ENCODE results near the gene SLC25A30.
"Not testable (repeated sequence)": the region's sequence is repeated elsewhere in the genome, so short reads cannot be mapped to it uniquely, and the experiment has no call there.

SLC25A30 gene

GRCh38 chr13:45406421-45406820, 11.8 kb downstream of the SLC25A30 start:
- H3K4me1 ChIP-seq (ENCODE audit: insufficient read depth, low read length): no peaks in the 10 kb centered on the region
- no peaks in the 10 kb centered on the region for H3K9me3 ChIP-seq (ENCODE audit: insufficient read depth, low read depth, low read length)
- H3K4me3 ChIP-seq (ENCODE audit: low read length): no peak overlapping the region
- no peak overlapping the region for H3K9ac ChIP-seq (ENCODE audit: low read depth, low read length)
- no peaks in the 10 kb centered on the region for H3K27me3 ChIP-seq (ENCODE audit: insufficient read depth, low read length)
- peaks cover 21% of the 10 kb centered on the region for H3K36me3 ChIP-seq (ENCODE audit: insufficient read depth, low read depth, low read length)
- no peak overlapping the region for H3K27ac ChIP-seq (ENCODE audit: low read length)

GRCh38 chr13:45403081-45403480, 15.1 kb downstream of the SLC25A30 start:
- Histone ChIP-seq H3K4me3 (ENCODE audit: low read length) (no peak overlapping the region), H3K36me3 (ENCODE audit: insufficient read depth, low read depth, low read length) (peaks cover 20% of the 10 kb centered on the region), H3K27me3 (ENCODE audit: insufficient read depth, low read length) (no peaks in the 10 kb centered on the region), H3K9me3 (ENCODE audit: insufficient read depth, low read depth, low read length) (no peaks in the 10 kb centered on the region), H3K9ac (ENCODE audit: low read depth, low read length) (no peak overlapping the region), H3K27ac (ENCODE audit: low read length) (no peak overlapping the region), H3K4me1 (ENCODE audit: insufficient read depth, low read length) (no peaks in the 10 kb centered on the region)

- Histone ChIP-seq H3K4me1 (ENCODE audit: insufficient read depth, low read length) (no peaks in the 10 kb centered on the region), H3K36me3 (ENCODE audit: insufficient read depth, low read depth, low read length) (peaks cover 20% of the 10 kb centered on the region)
Observed at GRCh38 chr13:45402641-45403040, 15.5 kb downstream of the SLC25A30 start.

DNA sequence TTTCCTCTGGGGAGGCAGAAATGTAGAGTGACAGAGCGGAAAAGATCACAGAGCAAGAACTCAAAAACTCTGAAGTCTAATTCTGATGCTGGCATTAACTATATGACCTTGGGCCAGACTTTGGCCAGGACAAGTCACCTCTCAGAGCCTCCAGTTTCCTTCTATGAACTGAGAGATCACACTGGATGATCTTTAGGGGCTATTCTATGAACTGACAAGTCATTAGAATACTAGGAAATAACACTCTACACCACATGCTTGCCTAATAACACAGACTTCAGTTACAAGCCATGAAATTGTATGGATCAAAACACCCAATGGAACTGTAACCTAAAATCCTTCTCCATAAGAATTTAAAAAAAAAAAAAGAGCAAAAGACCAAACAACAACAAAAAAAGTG, 16.9 kb downstream of the SLC25A30 start:
- no peak overlapping the region for H3K4me3 ChIP-seq (ENCODE audit: low read length)
- no peaks in the 10 kb centered on the region for H3K27me3 ChIP-seq (ENCODE audit: insufficient read depth, low read length)
- peaks cover 20% of the 10 kb centered on the region for H3K36me3 ChIP-seq (ENCODE audit: insufficient read depth, low read depth, low read length)
- no peak overlapping the region for H3K9ac ChIP-seq (ENCODE audit: low read depth, low read length)
- H3K9me3 ChIP-seq (ENCODE audit: insufficient read depth, low read depth, low read length): no peaks in the 10 kb centered on the region
- no peak overlapping the region for H3K27ac ChIP-seq (ENCODE audit: low read length)
- H3K4me1 ChIP-seq (ENCODE audit: insufficient read depth, low read length): no peaks in the 10 kb centered on the region

More at GRCh38 chr13:45402641-45403040, 15.5 kb downstream of the SLC25A30 start:
- H3K4me3 ChIP-seq (ENCODE audit: low read length): no peak overlapping the region
- no peak overlapping the region for H3K9ac ChIP-seq (ENCODE audit: low read depth, low read length)
- no peak overlapping the region for H3K27ac ChIP-seq (ENCODE audit: low read length)
- no peaks in the 10 kb centered on the region for H3K27me3 ChIP-seq (ENCODE audit: insufficient read depth, low read length)
- H3K9me3 ChIP-seq (ENCODE audit: insufficient read depth, low read depth, low read length): no peaks in the 10 kb centered on the region

DNA sequence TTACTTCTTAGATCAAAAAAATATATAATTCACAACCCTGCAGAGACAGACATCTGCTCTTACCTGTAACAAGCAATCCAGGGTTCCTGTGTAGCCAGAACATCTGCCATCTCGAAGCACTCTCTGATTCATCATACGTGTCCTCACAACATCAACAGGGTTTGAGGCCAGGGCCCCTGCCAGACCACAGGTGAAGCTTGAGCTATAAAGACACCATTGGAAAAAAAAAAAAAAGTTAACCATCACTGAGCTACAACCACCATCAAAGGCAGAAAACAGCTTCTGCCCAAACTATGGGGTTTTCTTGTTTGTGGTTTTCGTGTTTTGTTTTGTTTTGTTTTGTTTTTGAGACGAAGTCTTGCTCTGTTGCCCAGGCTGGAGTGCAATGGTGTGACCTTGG, 19.3 kb downstream of the SLC25A30 start:
- Histone ChIP-seq H3K27ac (ENCODE audit: low read length) (no peak overlapping the region), H3K4me1 (ENCODE audit: insufficient read depth, low read length) (peaks cover 3% of the 10 kb centered on the region; the same call in 1 of the 2 replicates), H3K9me3 (ENCODE audit: insufficient read depth, low read depth, low read length) (no peaks in the 10 kb centered on the region), H3K4me3 (ENCODE audit: low read length) (no peak overlapping the region), H3K27me3 (ENCODE audit: insufficient read depth, low read length) (no peaks in the 10 kb centered on the region), H3K36me3 (ENCODE audit: insufficient read depth, low read depth, low read length) (peaks cover 29% of the 10 kb centered on the region), H3K9ac (ENCODE audit: low read depth, low read length) (no peak overlapping the region)

DNA sequence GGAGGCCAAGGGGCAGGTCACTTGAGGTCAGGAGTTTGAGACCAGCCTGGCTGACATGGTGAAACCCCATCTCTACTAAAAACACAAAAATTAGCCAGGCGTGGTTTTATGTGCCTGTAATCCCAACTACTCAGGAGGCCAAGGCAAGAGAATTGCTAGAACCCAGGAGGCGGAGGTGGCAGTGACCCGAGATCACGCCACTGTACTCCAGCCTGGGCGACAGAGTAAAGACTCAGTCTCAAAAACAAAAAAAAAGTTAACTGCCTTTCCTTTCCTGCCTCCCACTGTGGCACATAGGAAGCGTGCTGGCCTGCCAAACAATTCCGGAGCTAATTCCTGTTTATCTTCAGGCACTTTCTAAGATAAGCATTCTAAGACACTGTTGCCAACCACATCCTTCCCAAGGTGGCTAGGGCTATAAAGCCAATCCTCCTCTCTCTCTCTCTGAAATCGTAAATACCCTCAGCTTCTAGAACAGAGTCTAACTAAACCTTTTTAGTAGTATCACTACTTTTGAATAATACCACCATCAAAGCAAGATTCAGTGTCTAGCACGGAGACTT, 21.6 kb downstream of the SLC25A30 start:
- Histone ChIP-seq H3K27me3 (ENCODE audit: insufficient read depth, low read length) (no peaks in the 10 kb centered on the region), H3K4me1 (ENCODE audit: insufficient read depth, low read length) (peaks cover 3% of the 10 kb centered on the region; the same call in 1 of the 2 replicates), H3K36me3 (ENCODE audit: insufficient read depth, low read depth, low read length) (peaks cover 29% of the 10 kb centered on the region), H3K9ac (ENCODE audit: low read depth, low read length) (no peak overlapping the region), H3K9me3 (ENCODE audit: insufficient read depth, low read depth, low read length) (no peaks in the 10 kb centered on the region), H3K27ac (ENCODE audit: low read length) (no peak overlapping the region), H3K4me3 (ENCODE audit: low read length) (no peak overlapping the region)

DNA sequence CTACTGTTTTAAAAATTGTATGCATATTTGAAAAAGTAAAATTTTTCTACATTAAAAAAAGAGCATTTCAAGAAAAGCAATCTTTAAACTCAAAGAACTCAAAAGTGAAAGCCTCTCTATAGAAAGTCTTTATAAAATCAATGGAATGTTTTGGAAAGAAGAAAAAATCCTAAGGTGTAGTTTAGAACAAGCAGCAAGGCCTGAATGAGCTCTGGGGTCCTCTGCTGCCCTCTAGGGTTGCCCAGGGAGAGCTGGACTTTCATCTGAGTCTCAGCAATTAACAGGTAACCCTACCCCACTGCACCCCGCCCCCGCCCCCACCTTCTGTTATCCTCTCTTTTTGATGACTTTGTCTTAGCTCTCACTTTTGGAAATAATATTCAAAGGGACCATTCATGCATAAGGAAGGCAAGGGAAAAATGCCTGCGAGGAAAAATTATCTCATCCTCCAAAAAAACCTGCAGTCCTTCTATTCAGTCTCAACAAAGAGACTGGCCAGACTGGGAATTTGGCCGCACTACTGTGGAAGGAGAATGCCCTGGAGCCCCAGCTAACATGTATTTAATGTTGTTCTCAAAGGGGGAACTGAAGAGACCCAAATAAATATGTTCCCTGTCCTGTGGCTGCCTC, 24.1 kb downstream of the SLC25A30 start:
- H3K9me3 ChIP-seq (ENCODE audit: insufficient read depth, low read depth, low read length): no peaks in the 10 kb centered on the region
- no peaks in the 10 kb centered on the region for H3K27me3 ChIP-seq (ENCODE audit: insufficient read depth, low read length)
- H3K36me3 ChIP-seq (ENCODE audit: insufficient read depth, low read depth, low read length): peaks cover 25% of the 10 kb centered on the region
- H3K4me3 ChIP-seq (ENCODE audit: low read length): no peak overlapping the region
- H3K27ac ChIP-seq (ENCODE audit: low read length): no peak overlapping the region
- peaks cover 3% of the 10 kb centered on the region; the same call in 1 of the 2 replicates for H3K4me1 ChIP-seq (ENCODE audit: insufficient read depth, low read length)
- no peak overlapping the region for H3K9ac ChIP-seq (ENCODE audit: low read depth, low read length)

DNA sequence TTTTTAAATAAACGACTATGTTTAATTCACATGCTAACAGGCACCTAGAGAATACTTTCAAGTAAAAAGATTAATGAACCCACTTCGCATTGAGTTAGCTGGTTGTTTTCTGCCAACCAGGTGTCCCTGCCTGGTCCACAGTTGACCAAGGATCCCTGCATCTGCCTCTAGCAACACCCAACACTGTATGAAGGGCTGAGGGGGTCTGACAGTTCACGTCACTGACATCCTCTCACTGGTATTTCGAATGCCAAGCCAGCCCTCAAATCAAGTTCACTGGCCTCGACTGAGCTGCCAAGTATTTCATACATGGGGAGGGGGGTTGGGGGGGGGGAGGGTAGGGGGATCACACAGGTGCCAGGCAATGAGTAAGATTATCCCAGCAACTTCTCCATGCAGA, 25.4 kb downstream of the SLC25A30 start:
- H3K27me3 ChIP-seq (ENCODE audit: insufficient read depth, low read length): no peaks in the 10 kb centered on the region
- no peaks in the 10 kb centered on the region for H3K9me3 ChIP-seq (ENCODE audit: insufficient read depth, low read depth, low read length)
- H3K27ac ChIP-seq (ENCODE audit: low read length): no peak overlapping the region
- no peak overlapping the region for H3K9ac ChIP-seq (ENCODE audit: low read depth, low read length)
- no peak overlapping the region for H3K4me3 ChIP-seq (ENCODE audit: low read length)
- H3K36me3 ChIP-seq (ENCODE audit: insufficient read depth, low read depth, low read length): peaks cover 15% of the 10 kb centered on the region
- H3K4me1 ChIP-seq (ENCODE audit: insufficient read depth, low read length): peaks cover 3% of the 10 kb centered on the region; the same call in 1 of the 2 replicates

GRCh38 chr13:45391926-45392325, 26.2 kb downstream of the SLC25A30 start:
- no peaks in the 10 kb centered on the region for H3K27me3 ChIP-seq (ENCODE audit: insufficient read depth, low read length)
- H3K4me1 ChIP-seq (ENCODE audit: insufficient read depth, low read length): peaks cover 3% of the 10 kb centered on the region; the same call in 1 of the 2 replicates
- peaks cover 12% of the 10 kb centered on the region; the same call in 1 of the 2 replicates for H3K36me3 ChIP-seq (ENCODE audit: insufficient read depth, low read depth, low read length)
- no peaks in the 10 kb centered on the region for H3K9me3 ChIP-seq (ENCODE audit: insufficient read depth, low read depth, low read length)
- no peak overlapping the region for H3K27ac ChIP-seq (ENCODE audit: low read length)
- H3K9ac ChIP-seq (ENCODE audit: low read depth, low read length): no peak overlapping the region
- no peak overlapping the region for H3K4me3 ChIP-seq (ENCODE audit: low read length)

GRCh38 chr13:45391128-45391527, 27.0 kb downstream of the SLC25A30 start:
- H3K4me3 ChIP-seq (ENCODE audit: low read length); H3K27me3 ChIP-seq (ENCODE audit: insufficient read depth, low read length); H3K9ac ChIP-seq (ENCODE audit: low read depth, low read length); H3K9me3 ChIP-seq (ENCODE audit: insufficient read depth, low read depth, low read length); H3K27ac ChIP-seq (ENCODE audit: low read length); H3K4me1 ChIP-seq (ENCODE audit: insufficient read depth, low read length): not testable (repeated sequence)
- peaks cover 12% of the 10 kb centered on the region; the same call in 1 of the 2 replicates for H3K36me3 ChIP-seq (ENCODE audit: insufficient read depth, low read depth, low read length)

DNA sequence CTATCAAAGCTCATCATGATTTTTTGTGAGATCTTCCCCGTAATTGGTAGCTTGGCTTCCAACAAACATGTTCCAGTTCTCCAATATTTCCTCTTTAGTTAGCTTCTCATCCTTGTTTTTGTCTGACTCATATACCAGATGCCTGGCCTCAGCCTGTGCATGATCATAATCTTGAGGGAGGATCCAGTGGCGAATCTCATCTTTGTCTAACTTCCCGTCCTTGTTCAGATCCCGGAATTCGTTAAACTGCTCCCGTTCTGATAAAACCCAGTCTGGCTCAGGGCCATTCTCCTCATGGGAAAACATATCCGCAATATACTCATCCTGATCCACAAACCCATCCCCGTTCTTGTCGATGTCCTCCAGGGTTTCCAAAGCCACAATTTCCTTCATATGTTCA, 27.8 kb downstream of the SLC25A30 start:
- not testable (repeated sequence) for H3K9ac ChIP-seq (ENCODE audit: low read depth, low read length); H3K27ac ChIP-seq (ENCODE audit: low read length); H3K9me3 ChIP-seq (ENCODE audit: insufficient read depth, low read depth, low read length); H3K4me3 ChIP-seq (ENCODE audit: low read length); H3K27me3 ChIP-seq (ENCODE audit: insufficient read depth, low read length); H3K36me3 ChIP-seq (ENCODE audit: insufficient read depth, low read depth, low read length); H3K4me1 ChIP-seq (ENCODE audit: insufficient read depth, low read length)

GRCh38 chr13:45388664-45389063, 29.5 kb downstream of the SLC25A30 start:
- H3K9ac ChIP-seq (ENCODE audit: low read depth, low read length): no peak overlapping the region
- H3K27ac ChIP-seq (ENCODE audit: low read length): no peak overlapping the region
- H3K4me1 ChIP-seq (ENCODE audit: insufficient read depth, low read length): no peaks in the 10 kb centered on the region
- no peak overlapping the region for H3K4me3 ChIP-seq (ENCODE audit: low read length)
- no peaks in the 10 kb centered on the region for H3K27me3 ChIP-seq (ENCODE audit: insufficient read depth, low read length)
- no peaks in the 10 kb centered on the region; the same call in 1 of the 2 replicates for H3K36me3 ChIP-seq (ENCODE audit: insufficient read depth, low read depth, low read length)
- H3K9me3 ChIP-seq (ENCODE audit: insufficient read depth, low read depth, low read length): no peaks in the 10 kb centered on the region
